Suprapubic skin (tissue), 4 donors: ENCODE data around the gene GMCL2. TPM values are rescaled to one million over a fixed set of nuclear protein-coding genes. Genes with fewer than 3 reads are reported as not detected.

ENCODE experiments used
- DNase-seq, 2 donors: peaks; one replicate each; pipeline ENCODE4 v3.0.0-alpha.2; 2019; ENCODE audit warnings: low spot score in 2 of 2
- H3K27ac ChIP-seq: fragments of 200-600 bp; sonication (generic); one replicate; pipeline ENCODE4 v1.5.1; 2019
- H3K27me3 ChIP-seq: fragments of 200-600 bp; sonication (generic); one replicate; pipeline ENCODE4 v1.5.1; 2019
- H3K36me3 ChIP-seq: fragments of 200-600 bp; sonication (generic); one replicate; pipeline ENCODE4 v1.5.1; 2019
- H3K4me1 ChIP-seq: fragments of 200-600 bp; sonication (generic); one replicate; pipeline ENCODE4 v1.5.1; 2019
- H3K4me3 ChIP-seq: fragments of 200-600 bp; sonication (generic); one replicate; pipeline ENCODE4 v1.5.1; 2019; ENCODE audit warnings: mild to moderate bottlenecking
- H3K9me3 ChIP-seq: fragments of 200-600 bp; sonication (generic); one replicate; pipeline ENCODE4 v1.5.1; 2019
- EP300 ChIP-seq: sonication (generic); formaldehyde crosslinking; IDR thresholded peaks from one replicate; pipeline ENCODE4 v1.6.1; 2017; ENCODE audit warnings: antibody characterized with exemption
- POLR2A ChIP-seq, 2 donors: fragments of 450-650 bp; IDR thresholded peaks; one replicate each; pipeline ENCODE4 v1.6.1; 2017; ENCODE audit warnings: antibody characterized with exemption in 2 of 2, mild to moderate bottlenecking in 2 of 2, moderate library complexity in 2 of 2
- POLR2AphosphoS5 ChIP-seq, 3 donors: sonication (generic); formaldehyde crosslinking; IDR thresholded peaks; one replicate each; pipeline ENCODE4 v1.6.1; 2017; ENCODE audit warnings: antibody characterized with exemption in 3 of 3
- WGBS: methylation state at CpG from one replicate; pipeline ENCODE4 v1.1.5; 2018; 5-methylcytosine and 5-hydroxymethylcytosine counted together
- total RNA-seq, 4 donors: library from RNA; depleted of rRNA; stranded (reverse); fragments of >200 nt; gene quantifications; one replicate each; pipeline ENCODE4 v1.1.0, GENCODE V29; 2016
- TF ChIP-seq, protein P1 (sequence below), 2 donors: fragments of 200-600 bp in 1 of 2; fragments of 450-650 bp in 1 of 2; sonication (generic) in 1 of 2; IDR thresholded peaks; one replicate each; pipeline ENCODE4 v1.5.1; 2016 to 2019; ENCODE audit warnings: antibody characterized with exemption in 2 of 2, mild to moderate bottlenecking in 1 of 2, moderate library complexity in 1 of 2

The GMCL2 gene
- total RNA-seq, 4 donors from 2014 or later: 0.49 TPM; not detected in 3

DNA sequence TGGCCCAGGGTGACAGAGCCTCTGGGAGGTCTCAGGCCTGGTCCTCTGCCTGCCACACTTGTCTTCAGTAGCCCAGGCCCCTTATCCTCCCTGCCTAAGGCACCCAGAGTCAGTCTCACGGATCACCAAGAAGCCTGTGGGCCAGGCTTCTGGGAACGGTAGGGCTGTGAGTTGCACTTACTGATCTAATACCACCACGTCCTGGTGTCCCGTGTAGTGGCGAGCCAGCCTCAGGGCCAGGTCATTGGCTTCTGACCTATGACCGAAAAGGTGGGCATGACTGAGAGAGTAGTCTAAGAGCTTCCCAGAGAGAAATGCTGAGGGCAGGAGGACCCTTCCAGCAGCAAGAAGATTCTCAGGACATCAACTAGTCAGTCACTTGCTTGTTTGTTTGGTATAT, 38.0 kb upstream of the GMCL2 start:
- H3K4me1 ChIP-seq: peaks cover 12% of the 10 kb centered on the region
- no peak overlapping the region for H3K27ac ChIP-seq
- H3K4me3 ChIP-seq: no peak overlapping the region
- H3K9me3 ChIP-seq: no peaks in the 10 kb centered on the region
- DNase-seq: no peak
- TF ChIP-seq EP300: no peak
- no peak for TF ChIP-seq POLR2AphosphoS5 (IDR thresholded peaks at IDR 0.05)
- TF ChIP-seq, protein P1, sequence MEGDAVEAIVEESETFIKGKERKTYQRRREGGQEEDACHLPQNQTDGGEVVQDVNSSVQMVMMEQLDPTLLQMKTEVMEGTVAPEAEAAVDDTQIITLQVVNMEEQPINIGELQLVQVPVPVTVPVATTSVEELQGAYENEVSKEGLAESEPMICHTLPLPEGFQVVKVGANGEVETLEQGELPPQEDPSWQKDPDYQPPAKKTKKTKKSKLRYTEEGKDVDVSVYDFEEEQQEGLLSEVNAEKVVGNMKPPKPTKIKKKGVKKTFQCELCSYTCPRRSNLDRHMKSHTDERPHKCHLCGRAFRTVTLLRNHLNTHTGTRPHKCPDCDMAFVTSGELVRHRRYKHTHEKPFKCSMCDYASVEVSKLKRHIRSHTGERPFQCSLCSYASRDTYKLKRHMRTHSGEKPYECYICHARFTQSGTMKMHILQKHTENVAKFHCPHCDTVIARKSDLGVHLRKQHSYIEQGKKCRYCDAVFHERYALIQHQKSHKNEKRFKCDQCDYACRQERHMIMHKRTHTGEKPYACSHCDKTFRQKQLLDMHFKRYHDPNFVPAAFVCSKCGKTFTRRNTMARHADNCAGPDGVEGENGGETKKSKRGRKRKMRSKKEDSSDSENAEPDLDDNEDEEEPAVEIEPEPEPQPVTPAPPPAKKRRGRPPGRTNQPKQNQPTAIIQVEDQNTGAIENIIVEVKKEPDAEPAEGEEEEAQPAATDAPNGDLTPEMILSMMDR (IDR thresholded peaks at IDR 0.05): no peak
- TF ChIP-seq POLR2A (IDR thresholded peaks at IDR 0.05): no peak
- WGBS: 96% methylated on average over 6 of the region's 6 CpGs
- H3K36me3 ChIP-seq: peaks cover 81% of the 10 kb centered on the region
- no peaks in the 10 kb centered on the region for H3K27me3 ChIP-seq

DNA sequence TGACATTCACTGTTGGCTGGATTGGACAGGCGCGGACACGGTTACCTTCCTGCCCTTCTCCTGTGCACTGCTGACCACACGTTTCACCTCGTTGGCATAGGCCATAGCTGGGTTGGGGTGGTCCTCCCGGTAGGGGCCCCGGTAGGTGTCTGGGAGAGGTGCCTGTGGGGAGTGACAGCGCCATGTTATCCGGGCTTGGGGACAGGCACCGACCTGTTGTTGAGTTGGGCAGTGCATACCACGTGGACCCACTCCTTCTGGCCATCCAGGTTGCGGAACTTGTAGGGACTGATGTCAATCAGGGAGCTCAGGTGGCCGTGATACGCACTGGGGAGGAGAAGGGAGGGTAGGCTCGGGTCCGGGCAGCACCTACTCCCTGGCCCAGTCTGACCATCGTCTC, 37.2 kb upstream of the GMCL2 start:
- TF ChIP-seq, protein P1 (IDR thresholded peaks at IDR 0.05): no peak
- TF ChIP-seq EP300: no peak
- TF ChIP-seq POLR2AphosphoS5 (IDR thresholded peaks at IDR 0.05): no peak
- TF ChIP-seq POLR2A (IDR thresholded peaks at IDR 0.05): no peak
- 84% methylated on average over 13 of the region's 17 CpGs for WGBS
- no peak for DNase-seq
- Histone ChIP-seq H3K4me1 (peaks cover 6% of the 10 kb centered on the region), H3K27ac (no peak overlapping the region), H3K9me3 (no peaks in the 10 kb centered on the region), H3K36me3 (peaks cover 80% of the 10 kb centered on the region), H3K27me3 (no peaks in the 10 kb centered on the region), H3K4me3 (no peak overlapping the region)

DNA sequence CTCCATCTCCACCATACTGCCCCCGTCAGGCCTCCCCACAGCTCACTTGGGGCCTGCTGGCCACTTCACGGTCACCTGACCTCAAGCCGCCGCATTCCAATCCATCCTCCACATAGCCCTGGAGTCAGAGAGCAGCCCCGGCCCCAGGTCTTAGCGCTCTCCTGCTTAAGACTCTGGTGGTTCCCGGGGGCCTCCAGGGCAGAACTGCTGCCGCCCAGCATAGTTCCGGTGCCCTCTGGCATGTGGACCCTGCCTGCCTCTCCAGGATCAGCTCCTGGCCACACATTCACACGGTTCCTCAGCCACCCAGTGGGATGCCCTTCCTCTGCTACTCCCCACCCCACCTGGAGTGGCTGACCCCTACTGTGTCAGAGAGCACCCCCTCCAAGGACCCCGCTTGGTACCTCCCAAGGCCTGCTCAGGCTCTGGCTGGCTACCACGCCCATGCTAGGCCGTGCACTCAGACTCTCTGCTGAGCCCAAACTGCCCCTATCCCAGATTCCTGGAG, 36.7 kb upstream of the GMCL2 start:
- TF ChIP-seq EP300: no peak
- no peak for TF ChIP-seq POLR2AphosphoS5 (IDR thresholded peaks at IDR 0.05)
- TF ChIP-seq POLR2A (IDR thresholded peaks at IDR 0.05): no peak
- TF ChIP-seq, protein P1 (IDR thresholded peaks at IDR 0.05): no peak
- H3K9me3 ChIP-seq: no peaks in the 10 kb centered on the region
- H3K4me1 ChIP-seq: peaks cover 3% of the 10 kb centered on the region
- peaks cover 74% of the 10 kb centered on the region for H3K36me3 ChIP-seq
- H3K27me3 ChIP-seq: no peaks in the 10 kb centered on the region
- H3K4me3 ChIP-seq: no peak overlapping the region
- H3K27ac ChIP-seq: no peak overlapping the region
- 79% methylated on average over 13 of the region's 13 CpGs for WGBS
- no peak for DNase-seq

DNA sequence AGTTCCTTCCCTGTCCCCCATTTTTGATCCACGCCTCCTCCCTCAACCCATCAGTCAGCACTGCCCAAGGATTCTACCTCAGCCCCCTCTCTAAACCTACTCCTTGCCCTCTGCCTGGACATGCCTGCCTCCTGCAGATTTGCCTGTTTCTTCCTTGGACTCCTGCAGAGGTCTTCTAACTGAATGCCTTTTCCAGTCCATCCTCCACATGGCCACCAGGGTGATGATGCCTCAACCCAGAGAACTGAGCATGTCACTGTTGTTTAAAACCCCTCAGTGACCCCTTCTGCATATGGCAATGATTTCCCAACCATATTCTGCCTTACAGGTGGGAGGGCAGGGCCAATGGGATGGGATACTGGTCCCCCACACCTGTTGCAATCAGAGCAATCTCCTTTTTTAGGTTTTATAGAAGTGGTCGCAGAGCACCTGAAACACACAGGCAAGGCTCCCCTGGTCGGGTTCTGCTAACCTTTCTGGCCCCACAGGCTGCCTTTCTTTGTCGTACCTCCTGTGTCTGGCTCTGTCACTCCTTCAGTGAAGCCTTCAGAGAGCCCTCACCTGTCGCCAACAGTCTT, 36.1 kb upstream of the GMCL2 start:
- DNase-seq: no peak
- Histone ChIP-seq H3K4me1 (peaks cover under 1% of the 10 kb centered on the region), H3K36me3 (peaks cover 73% of the 10 kb centered on the region), H3K27me3 (no peaks in the 10 kb centered on the region), H3K4me3 (no peak overlapping the region), H3K9me3 (no peaks in the 10 kb centered on the region), H3K27ac (no peak overlapping the region)
- no peak for TF ChIP-seq POLR2AphosphoS5 (IDR thresholded peaks at IDR 0.05)
- WGBS: 96% methylated on average over 5 of the region's 5 CpGs

DNA sequence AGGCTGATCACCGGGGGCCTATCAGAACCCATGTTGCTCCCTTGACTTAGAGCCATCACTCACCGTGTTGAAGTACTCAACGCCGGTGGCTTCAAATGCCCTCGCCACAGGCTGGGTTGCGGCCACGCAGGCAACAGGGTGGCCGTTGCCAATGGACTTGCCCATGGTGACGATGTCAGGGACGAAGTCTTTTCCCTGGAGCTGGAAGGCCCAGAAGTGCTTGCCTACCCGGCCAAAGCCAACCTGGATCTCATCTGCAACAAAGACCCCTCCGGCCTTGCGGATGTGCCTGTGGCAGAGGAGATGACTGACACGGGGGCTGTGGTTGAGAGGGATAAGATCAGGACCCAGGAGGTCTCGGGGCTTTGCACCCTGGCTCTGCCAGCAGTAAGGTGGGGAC, 35.1 kb upstream of the GMCL2 start:
- H3K36me3 ChIP-seq: peaks cover 66% of the 10 kb centered on the region
- DNase-seq: no peak
- 80% methylated on average over 2 of the region's 15 CpGs for WGBS
- H3K4me1 ChIP-seq: no peaks in the 10 kb centered on the region
- TF ChIP-seq, protein P1 (IDR thresholded peaks at IDR 0.05): no peak
- no peak for TF ChIP-seq EP300
- no peak for TF ChIP-seq POLR2A (IDR thresholded peaks at IDR 0.05)
- no peak for TF ChIP-seq POLR2AphosphoS5 (IDR thresholded peaks at IDR 0.05)
- H3K27me3 ChIP-seq: no peaks in the 10 kb centered on the region
- no peak overlapping the region for H3K27ac ChIP-seq
- no peaks in the 10 kb centered on the region for H3K9me3 ChIP-seq
- H3K4me3 ChIP-seq: no peak overlapping the region

DNA sequence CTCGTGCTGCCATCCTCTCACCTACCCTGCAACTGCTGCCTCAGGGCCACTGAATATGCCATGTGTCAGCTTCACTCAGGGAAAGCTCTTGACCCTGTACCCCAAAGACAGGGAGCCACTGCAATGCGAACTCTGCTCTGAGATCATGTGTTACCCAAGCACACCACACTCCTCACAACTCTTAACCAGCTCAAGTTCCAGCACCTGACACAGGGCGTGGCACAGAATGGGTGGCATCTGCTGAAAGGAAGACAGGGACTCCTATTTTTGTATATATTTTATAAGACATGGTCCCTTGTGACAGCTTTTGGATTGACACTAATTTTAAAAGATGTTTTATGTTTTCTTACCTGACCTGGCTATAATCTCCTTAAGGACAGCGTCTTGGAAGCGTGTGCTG, 34.7 kb upstream of the GMCL2 start:
- Histone ChIP-seq H3K27me3 (no peaks in the 10 kb centered on the region), H3K4me3 (no peak overlapping the region), H3K36me3 (peaks cover 66% of the 10 kb centered on the region), H3K4me1 (no peaks in the 10 kb centered on the region), H3K9me3 (no peaks in the 10 kb centered on the region), H3K27ac (no peak overlapping the region)
- no peak for TF ChIP-seq POLR2A (IDR thresholded peaks at IDR 0.05)
- TF ChIP-seq, protein P1 (IDR thresholded peaks at IDR 0.05): no peak
- no peak for TF ChIP-seq EP300
- no peak for TF ChIP-seq POLR2AphosphoS5 (IDR thresholded peaks at IDR 0.05)
- no peak for DNase-seq
- WGBS: 92% methylated on average over 5 of the region's 5 CpGs
